ENCODE results near the gene CTTN.

The CTTN gene

DNA sequence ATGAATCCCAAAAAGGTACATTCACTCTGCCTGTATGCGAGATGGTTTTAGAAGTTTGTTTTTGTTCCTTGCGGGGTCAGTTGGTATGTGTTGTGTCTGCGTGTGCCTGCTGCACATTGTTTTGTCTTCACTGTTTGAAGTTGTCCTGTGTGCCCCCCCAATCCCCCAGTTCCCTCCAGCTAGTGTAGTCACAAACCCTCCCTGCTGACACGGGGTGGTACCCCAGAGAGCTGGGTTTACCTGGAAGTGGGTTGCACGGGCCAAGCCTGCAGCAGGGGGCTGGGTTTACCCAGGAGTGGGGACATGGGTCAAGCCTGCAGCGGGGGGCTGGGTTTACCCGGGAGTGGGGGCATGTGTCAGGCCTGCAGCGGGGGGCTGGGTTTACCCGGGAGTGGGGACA is 22.2 kb downstream of the CTTN start:
- Histone ChIP-seq H3K4me3 (ENCODE audit: low read length) (no peak overlapping the region), H3K36me3 (ENCODE audit: insufficient read depth, low read length) (peaks cover 94% of the 10 kb centered on the region), H3K27ac (ENCODE audit: low read depth, low read length) (no peak overlapping the region), H3K27me3 (ENCODE audit: insufficient read depth, low read length) (no peaks in the 10 kb centered on the region), H3K9ac (ENCODE audit: low read depth, low read length) (no peak overlapping the region), H3K4me1 (ENCODE audit: insufficient read depth, low read length) (no peaks in the 10 kb centered on the region), H3K9me3 (ENCODE audit: insufficient read depth, low read depth, low read length) (no peaks in the 10 kb centered on the region)
- 96% methylated on average over 9 of the region's 9 CpGs for WGBS

DNA sequence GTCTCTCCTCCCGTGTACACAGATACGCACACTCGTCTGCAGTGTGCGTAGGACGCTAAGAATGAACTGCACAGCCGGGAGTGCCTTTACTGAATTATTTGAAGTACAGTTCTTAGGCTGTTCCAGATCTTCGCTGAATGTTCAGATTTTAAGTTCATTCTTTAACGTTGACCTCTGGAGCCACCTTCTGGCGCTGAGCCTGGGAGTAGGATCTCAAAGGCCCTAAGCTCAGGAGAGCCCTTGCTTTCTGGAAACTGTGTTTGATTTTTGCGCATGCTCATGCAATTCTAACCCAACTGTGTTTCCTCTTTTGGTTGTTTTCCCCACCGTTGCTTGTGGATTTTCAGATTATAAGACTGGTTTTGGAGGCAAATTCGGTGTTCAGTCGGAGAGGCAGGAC is 22.8 kb downstream of the CTTN start:
- Histone ChIP-seq H3K9ac (ENCODE audit: low read depth, low read length) (no peak overlapping the region), H3K4me3 (ENCODE audit: low read length) (no peak overlapping the region), H3K36me3 (ENCODE audit: insufficient read depth, low read length) (peaks cover 93% of the 10 kb centered on the region), H3K9me3 (ENCODE audit: insufficient read depth, low read depth, low read length) (no peaks in the 10 kb centered on the region), H3K27me3 (ENCODE audit: insufficient read depth, low read length) (no peaks in the 10 kb centered on the region), H3K4me1 (ENCODE audit: insufficient read depth, low read length) (no peaks in the 10 kb centered on the region), H3K27ac (ENCODE audit: low read depth, low read length) (no peak overlapping the region)
- WGBS = 95% methylated on average over 13 of the region's 13 CpGs

DNA sequence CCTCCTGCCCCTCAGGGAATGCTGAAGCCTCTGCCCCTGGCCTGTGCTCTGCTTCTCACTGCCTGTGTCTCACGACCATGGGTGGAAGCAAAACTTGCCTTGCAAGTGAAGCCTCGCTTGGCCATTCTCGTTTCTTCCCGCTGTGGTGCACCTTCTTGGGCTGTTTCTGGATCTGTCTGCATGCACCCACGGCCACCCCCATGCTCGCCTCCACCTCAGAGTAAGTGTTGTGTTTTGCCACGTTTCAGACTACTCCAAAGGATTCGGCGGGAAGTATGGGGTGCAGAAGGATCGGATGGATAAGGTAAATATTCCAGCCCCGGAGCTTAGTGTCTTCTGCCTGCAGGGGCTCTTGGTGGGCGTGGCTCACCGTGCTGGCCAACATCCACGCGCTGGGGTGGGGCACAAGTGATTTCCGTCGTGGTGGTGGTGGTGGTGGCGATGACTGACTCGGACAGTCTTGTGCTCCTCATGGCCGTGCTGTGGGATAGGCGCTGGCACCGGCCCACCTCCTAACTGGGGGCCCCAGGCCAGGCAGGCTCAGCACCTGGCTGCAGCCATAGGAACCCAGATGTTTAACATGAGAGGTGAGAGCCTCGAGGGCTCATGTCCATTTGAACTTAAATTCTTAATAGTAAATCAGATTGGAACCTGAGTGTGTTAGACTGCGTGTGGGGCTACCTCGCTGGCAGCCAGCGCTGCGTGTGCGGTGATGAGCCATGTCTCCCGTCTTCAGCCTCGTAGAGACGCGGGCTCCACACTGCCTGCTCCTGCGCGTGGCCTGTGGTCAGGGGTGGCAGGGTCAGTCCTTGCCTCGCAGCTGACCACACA is 24.6 kb downstream of the CTTN start:
- H3K9ac ChIP-seq (ENCODE audit: low read depth, low read length) = no peak overlapping the region
- WGBS = 95% methylated on average over 35 of the region's 35 CpGs
- no peaks in the 10 kb centered on the region for H3K9me3 ChIP-seq (ENCODE audit: insufficient read depth, low read depth, low read length)
- H3K4me1 ChIP-seq (ENCODE audit: insufficient read depth, low read length) = no peaks in the 10 kb centered on the region
- H3K27me3 ChIP-seq (ENCODE audit: insufficient read depth, low read length) = no peaks in the 10 kb centered on the region
- no peak overlapping the region for H3K27ac ChIP-seq (ENCODE audit: low read depth, low read length)
- H3K36me3 ChIP-seq (ENCODE audit: insufficient read depth, low read length) = peaks cover 90% of the 10 kb centered on the region
- H3K4me3 ChIP-seq (ENCODE audit: low read length) = no peak overlapping the region

DNA sequence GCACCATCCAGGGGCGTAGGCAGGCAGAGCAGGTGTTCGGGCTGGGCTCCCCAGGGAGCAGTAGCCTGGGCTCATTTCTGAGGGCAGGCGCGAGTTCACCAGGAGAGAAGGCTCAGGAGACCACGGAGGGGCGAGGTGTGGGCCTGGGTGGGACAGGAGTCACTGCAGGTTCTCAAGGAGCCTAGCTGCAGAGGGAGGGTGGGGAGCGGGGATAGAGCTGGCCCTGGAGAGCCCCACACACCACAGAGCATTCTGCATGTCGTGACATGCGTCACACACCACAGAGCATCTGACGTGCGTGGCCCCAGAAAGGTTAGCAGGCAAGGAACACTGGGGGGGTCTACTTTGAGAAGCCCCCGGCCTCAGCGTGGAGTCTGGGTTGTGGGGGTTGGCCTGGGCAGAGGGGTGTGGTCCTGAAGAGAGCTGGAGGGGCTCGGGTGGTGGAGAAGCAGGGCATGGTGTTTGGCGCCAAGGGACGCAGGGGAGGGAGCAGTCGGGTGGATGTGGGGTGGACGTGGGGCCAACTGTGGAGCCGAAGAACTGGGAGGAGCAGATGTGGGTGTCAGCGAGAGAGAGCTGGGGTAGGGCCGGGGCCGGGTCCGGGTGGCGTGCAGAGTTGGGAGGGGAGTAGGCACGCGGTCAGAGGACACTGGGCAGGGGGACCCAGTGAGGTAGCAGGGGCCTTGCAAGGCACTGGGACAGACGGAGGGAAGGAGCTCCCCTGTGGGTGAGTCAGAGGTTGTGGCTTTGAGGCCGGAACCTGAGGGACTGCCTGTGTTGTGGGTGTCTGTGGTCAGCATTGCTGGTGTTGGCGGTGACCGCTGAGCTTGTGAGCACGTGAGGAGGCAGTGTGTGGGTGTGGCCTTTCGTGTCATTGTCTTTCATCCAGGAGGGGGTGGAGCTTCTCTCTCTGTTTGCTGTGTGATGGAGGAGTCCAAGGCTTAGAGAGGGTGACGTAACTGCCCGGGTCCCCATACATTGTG is 25.5 kb downstream of the CTTN start:
- no peak overlapping the region for H3K27ac ChIP-seq (ENCODE audit: low read depth, low read length)
- H3K27me3 ChIP-seq (ENCODE audit: insufficient read depth, low read length) = no peaks in the 10 kb centered on the region
- H3K36me3 ChIP-seq (ENCODE audit: insufficient read depth, low read length) = peaks cover 87% of the 10 kb centered on the region
- H3K4me1 ChIP-seq (ENCODE audit: insufficient read depth, low read length) = no peaks in the 10 kb centered on the region
- 89% methylated on average over 34 of the region's 34 CpGs for WGBS
- H3K4me3 ChIP-seq (ENCODE audit: low read length) = no peak overlapping the region
- no peaks in the 10 kb centered on the region for H3K9me3 ChIP-seq (ENCODE audit: insufficient read depth, low read depth, low read length)
- no peak overlapping the region; the same call in 1 of the 2 replicates for H3K9ac ChIP-seq (ENCODE audit: low read depth, low read length)

DNA sequence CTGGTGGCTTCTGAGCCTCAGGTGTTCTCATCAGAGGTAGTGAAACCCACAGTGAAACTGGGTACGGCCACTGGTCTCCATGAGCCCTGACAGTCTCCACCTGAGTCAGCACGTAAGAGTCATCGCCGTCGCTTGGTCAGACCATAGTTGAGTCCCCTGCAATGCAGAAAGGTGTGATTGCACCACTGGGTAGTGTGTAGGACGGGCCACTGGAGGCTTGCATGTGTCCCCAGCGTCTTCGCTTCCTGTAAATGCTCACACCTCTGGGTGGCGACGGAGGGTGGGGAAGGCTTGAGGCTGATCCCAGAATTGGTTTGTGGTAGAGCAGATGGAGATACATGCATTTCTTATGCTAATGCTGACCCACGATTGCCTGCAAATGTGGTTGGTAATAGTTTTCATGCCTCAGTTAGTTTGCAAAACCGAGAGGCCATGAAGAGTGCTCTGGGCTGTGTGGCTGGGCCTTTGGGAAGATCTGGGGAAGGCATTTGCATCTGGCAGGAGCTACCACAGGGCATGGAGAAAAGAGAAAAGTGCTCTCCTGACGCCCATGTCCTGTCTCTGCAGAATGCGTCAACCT is 26.5 kb downstream of the CTTN start:
- WGBS = 89% methylated on average over 14 of the region's 14 CpGs
- Histone ChIP-seq H3K27me3 (ENCODE audit: insufficient read depth, low read length) (no peaks in the 10 kb centered on the region), H3K9me3 (ENCODE audit: insufficient read depth, low read depth, low read length) (no peaks in the 10 kb centered on the region)

DNA sequence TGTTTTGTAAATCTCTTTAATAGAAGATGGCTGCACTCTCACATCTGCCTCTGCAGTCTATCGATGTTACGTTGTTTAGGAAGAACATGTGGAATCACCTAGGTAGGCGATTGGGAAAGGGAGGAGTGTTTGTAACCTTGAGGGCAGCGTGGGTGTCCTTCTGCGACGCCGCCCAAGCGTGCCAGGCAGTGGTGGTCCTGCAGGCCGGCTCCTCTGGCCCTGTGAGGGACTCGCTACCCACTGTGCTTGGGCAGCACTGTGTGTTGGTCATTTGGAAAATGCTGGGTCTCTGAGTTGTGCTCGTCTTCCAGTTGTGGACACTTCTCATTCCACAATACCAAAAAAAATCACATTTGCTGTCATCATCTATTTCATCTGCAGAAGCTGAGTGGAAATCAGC is 29.1 kb downstream of the CTTN start:
- peaks cover 90% of the 10 kb centered on the region for H3K36me3 ChIP-seq (ENCODE audit: insufficient read depth, low read length)
- no peaks in the 10 kb centered on the region for H3K4me1 ChIP-seq (ENCODE audit: insufficient read depth, low read length)
- no peak overlapping the region for H3K27ac ChIP-seq (ENCODE audit: low read depth, low read length)
- H3K4me3 ChIP-seq (ENCODE audit: low read length) = no peak overlapping the region
- H3K9me3 ChIP-seq (ENCODE audit: insufficient read depth, low read depth, low read length) = no peaks in the 10 kb centered on the region
- 98% methylated on average over 11 of the region's 11 CpGs for whole genome bisulfite sequencing
- H3K27me3 ChIP-seq (ENCODE audit: insufficient read depth, low read length) = no peaks in the 10 kb centered on the region
- no peak overlapping the region for H3K9ac ChIP-seq (ENCODE audit: low read depth, low read length)

More for the DNA sequence above, 26.5 kb downstream of the CTTN start:
- H3K9ac ChIP-seq (ENCODE audit: low read depth, low read length) = no peak overlapping the region
- H3K4me3 ChIP-seq (ENCODE audit: low read length) = no peak overlapping the region
- no peaks in the 10 kb centered on the region for H3K4me1 ChIP-seq (ENCODE audit: insufficient read depth, low read length)
- H3K27ac ChIP-seq (ENCODE audit: low read depth, low read length) = no peak overlapping the region
- peaks cover 90% of the 10 kb centered on the region for H3K36me3 ChIP-seq (ENCODE audit: insufficient read depth, low read length)

DNA sequence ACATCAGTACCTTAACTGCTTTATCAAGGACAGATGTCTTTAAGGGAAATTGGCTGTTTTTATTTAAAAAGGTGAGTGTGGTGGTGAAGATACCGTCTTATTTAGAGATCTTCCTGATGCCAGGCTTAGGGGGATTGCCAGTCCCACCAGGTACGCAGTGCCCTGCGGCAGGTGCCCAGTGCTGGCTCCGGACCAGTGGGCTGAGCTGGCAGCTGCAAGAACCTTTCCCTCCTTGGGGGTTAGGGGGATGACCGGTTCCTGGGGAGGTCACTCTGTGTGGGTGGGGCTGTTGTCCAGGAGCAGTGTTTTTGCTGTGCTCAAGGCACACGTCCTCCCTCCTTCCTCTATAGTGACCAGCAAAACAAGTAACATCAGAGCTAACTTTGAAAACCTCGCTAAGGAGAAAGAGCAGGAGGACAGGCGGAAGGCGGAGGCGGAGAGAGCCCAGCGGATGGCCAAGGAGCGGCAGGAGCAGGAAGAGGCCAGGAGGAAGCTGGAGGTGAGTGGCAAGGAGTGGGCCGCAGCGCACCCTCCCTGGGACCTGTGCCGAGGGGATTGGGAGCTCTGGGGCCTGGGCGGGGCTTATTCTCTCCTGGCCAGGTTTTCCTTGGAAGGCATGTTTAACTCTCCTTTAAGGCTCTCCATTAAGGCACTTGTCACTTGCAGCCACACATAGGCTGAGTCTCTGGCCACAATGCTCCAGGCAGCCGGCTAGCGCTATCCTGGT is 30.5 kb downstream of the CTTN start:
- Histone ChIP-seq H3K4me1 (ENCODE audit: insufficient read depth, low read length) (no peaks in the 10 kb centered on the region), H3K27me3 (ENCODE audit: insufficient read depth, low read length) (no peaks in the 10 kb centered on the region), H3K36me3 (ENCODE audit: insufficient read depth, low read length) (peaks cover 91% of the 10 kb centered on the region), H3K9ac (ENCODE audit: low read depth, low read length) (no peak overlapping the region), H3K4me3 (ENCODE audit: low read length) (no peak overlapping the region), H3K9me3 (ENCODE audit: insufficient read depth, low read depth, low read length) (no peaks in the 10 kb centered on the region), H3K27ac (ENCODE audit: low read depth, low read length) (no peak overlapping the region)
- WGBS = 94% methylated on average over 17 of the region's 18 CpGs

DNA sequence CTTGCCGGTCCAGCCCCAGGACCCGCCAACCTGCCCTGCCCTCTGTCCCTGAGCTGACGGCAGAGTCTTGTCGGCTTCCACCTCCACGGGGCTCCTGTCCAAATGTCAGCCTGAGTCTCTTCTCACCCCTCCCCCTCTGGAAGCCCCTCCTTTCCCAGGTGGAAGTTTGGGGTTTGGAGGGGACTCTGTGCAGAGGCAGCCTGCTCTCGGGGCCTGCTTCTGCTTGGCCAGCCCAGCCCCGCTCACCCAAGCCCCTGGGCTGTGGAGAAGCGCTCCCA is 31.0 kb downstream of the CTTN start:
- no peak overlapping the region for H3K9ac ChIP-seq (ENCODE audit: low read depth, low read length)
- WGBS = 95% methylated on average over 8 of the region's 8 CpGs
- no peaks in the 10 kb centered on the region for H3K4me1 ChIP-seq (ENCODE audit: insufficient read depth, low read length)
- H3K36me3 ChIP-seq (ENCODE audit: insufficient read depth, low read length) = peaks cover 92% of the 10 kb centered on the region
- H3K9me3 ChIP-seq (ENCODE audit: insufficient read depth, low read depth, low read length) = no peaks in the 10 kb centered on the region
- no peak overlapping the region for H3K27ac ChIP-seq (ENCODE audit: low read depth, low read length)
- no peak overlapping the region for H3K4me3 ChIP-seq (ENCODE audit: low read length)
- no peaks in the 10 kb centered on the region for H3K27me3 ChIP-seq (ENCODE audit: insufficient read depth, low read length)

DNA sequence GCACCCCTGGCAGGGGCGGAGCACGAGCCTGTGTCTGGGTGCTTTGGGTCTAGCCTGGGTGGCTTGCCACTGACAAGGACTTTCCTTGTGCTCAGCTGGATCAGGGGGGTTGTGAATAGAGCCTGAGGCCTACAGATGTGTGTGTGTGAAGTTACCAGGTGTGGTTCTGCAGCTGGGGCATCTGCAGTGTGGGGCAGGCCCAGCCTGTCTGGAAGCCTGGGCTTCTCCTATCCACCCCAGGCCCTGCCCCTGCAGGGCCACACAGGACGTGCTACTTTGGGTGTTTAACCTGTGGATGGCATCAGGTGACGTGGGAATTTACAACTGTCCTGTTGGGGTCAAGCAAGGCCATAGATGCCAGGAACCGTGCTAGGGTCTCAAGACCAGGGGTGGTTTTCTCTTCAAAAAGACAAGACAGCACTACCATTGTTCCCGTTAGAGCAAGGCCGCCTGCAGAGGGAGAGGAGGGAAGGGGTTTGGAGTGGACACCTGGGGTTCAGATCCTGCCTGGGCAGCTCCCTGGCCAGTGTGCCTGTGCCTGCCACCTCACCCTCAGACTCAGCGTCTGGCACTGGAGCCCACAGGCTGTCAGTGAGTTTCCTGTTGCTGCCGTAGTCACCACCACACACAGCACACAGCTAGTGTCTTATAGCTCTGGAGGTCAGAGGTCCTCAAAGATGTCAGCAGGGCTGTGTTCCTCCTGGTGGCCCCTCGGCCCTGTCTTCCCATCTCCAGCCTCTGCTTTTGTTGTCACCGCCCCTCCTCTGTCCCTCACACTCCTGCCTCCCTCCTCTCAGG is 31.6 kb downstream of the CTTN start:
- H3K27ac ChIP-seq (ENCODE audit: low read depth, low read length) = no peak overlapping the region
- H3K4me3 ChIP-seq (ENCODE audit: low read length) = no peak overlapping the region
- H3K27me3 ChIP-seq (ENCODE audit: insufficient read depth, low read length) = no peaks in the 10 kb centered on the region
- H3K9ac ChIP-seq (ENCODE audit: low read depth, low read length) = no peak overlapping the region
- 94% methylated on average over 11 of the region's 11 CpGs for WGBS
- peaks cover 92% of the 10 kb centered on the region for H3K36me3 ChIP-seq (ENCODE audit: insufficient read depth, low read length)
- no peaks in the 10 kb centered on the region for H3K9me3 ChIP-seq (ENCODE audit: insufficient read depth, low read depth, low read length)
- H3K4me1 ChIP-seq (ENCODE audit: insufficient read depth, low read length) = no peaks in the 10 kb centered on the region

Data from HUES64 (cell line).